ENCODE results near the gene FN3K.

FN3K gene

GRCh38 chr17:82734987-82735866, at the start of gene FN3K:
Gene FN3K, plus strand, starts transcription at chr17:82735615. Its CDS starts 22 bp downstream, at chr17:82735637.
- no peak for DNase-seq

- no peak for DNase-seq
Measured at GRCh38 chr17:82686366-82687324, 48.8 kb upstream of the FN3K start.

- no peak for DNase-seq
Measured at GRCh38 chr17:82687375-82687861, 48.0 kb upstream of the FN3K start.

- DNase-seq: no peak
Measured at GRCh38 chr17:82687871-82688270, 47.5 kb upstream of the FN3K start.

GRCh38 chr17:82689077-82689476, 46.3 kb upstream of the FN3K start:
- DNase-seq: no peak

- DNase-seq: no peak
Measured at GRCh38 chr17:82690786-82691489, 44.5 kb upstream of the FN3K start.

- no peak for DNase-seq
Measured at GRCh38 chr17:82691714-82692113, 43.7 kb upstream of the FN3K start.

- no peak for DNase-seq
Measured at GRCh38 chr17:82692268-82692667, 43.1 kb upstream of the FN3K start.

- DNase-seq: no peak
Measured at GRCh38 chr17:82693168-82693867, 42.1 kb upstream of the FN3K start.

- DNase-seq: no peak
Measured at GRCh38 chr17:82694647-82695046, 40.8 kb upstream of the FN3K start.

GRCh38 chr17:82696259-82696658, 39.2 kb upstream of the FN3K start:
- no peak for DNase-seq

- DNase-seq: no peak
Measured at GRCh38 chr17:82696916-82697807, 38.3 kb upstream of the FN3K start.

GRCh38 chr17:82697808-82698064, 37.7 kb upstream of the FN3K start:
- no peak for DNase-seq

GRCh38 chr17:82698065-82698973, 37.1 kb upstream of the FN3K start, which contains the start of gene RAB40B:
Gene RAB40B, minus strand, starts transcription at chr17:82698698. Its CDS starts 102 bp downstream, at chr17:82698596.
- DNase-seq: peak; percentile 98

GRCh38 chr17:82698974-82699442, 36.4 kb upstream of the FN3K start:
- DNase-seq: no peak

- no peak for DNase-seq
Measured at GRCh38 chr17:82699551-82699950, 35.9 kb upstream of the FN3K start.

- DNase-seq: no peak
Measured at GRCh38 chr17:82702231-82702927, 33.0 kb upstream of the FN3K start.

- no peak for DNase-seq
Measured at GRCh38 chr17:82703036-82703745, 32.2 kb upstream of the FN3K start.
